ENCODE results near the gene DES.
"Not testable (repeated sequence)": the region's sequence is repeated elsewhere in the genome, so short reads cannot be mapped to it uniquely, and the experiment has no call there.

Gene DES

DNA sequence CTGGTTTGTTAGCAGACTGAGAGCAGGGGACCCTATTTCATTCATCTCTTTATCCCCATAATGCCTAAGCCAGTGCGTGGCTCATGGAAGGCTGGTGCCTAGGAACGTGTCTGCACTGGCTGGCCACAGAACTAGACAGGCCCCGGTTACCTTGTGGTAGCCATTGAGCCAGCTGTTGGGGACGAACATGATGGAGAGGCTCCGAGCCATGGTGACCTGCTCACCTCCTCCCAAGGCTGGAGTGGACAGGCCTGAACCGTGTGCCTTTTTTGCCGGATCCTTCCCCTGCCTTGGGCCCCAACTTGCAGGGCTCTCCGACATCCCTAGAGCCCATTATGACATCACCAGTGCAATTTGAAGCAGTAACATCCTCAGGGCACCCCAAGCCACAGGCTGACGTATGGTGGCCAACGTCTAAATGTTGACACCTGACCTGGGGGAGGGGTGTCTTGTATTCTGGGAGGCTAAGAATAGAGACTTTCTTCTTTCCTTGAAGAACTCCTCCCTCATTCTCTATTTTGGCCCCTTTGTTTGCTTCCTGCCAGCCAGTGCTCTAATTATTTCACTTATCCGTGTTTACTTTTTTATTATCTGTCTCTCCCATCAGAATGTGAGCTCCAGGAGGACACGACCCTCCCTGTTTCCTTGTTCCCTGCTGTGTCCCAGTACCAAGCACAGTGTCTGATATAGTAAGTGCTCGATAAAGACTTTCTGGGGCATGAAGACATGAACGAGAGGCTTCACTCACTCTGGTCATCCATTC, 18.3 kb upstream of the DES start:
- DNase-seq (ENCODE audit: low read depth in 1 of 2, low spot score in 1 of 2): no peak

DNA sequence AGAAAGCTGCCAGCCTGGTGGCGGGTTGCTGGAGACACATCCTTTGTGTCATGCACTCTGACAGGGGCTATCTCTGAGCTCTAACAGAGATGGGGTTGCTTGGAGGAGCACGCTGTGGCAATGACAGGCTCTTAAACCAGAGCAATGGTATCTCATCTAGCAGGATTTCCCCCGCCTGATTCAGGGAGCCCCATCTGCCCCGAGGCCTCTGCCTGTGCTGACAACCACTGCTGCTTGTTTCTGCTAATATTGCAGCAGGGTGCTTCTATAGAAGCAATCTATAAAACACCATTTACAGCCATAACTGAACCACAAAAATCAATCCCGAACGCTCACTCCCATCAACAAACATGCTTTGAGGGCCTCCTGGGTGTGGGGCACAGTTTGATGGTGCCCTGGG, 17.6 kb upstream of the DES start:
- no peak for DNase-seq (ENCODE audit: low read depth in 1 of 2, low spot score in 1 of 2)

DNA sequence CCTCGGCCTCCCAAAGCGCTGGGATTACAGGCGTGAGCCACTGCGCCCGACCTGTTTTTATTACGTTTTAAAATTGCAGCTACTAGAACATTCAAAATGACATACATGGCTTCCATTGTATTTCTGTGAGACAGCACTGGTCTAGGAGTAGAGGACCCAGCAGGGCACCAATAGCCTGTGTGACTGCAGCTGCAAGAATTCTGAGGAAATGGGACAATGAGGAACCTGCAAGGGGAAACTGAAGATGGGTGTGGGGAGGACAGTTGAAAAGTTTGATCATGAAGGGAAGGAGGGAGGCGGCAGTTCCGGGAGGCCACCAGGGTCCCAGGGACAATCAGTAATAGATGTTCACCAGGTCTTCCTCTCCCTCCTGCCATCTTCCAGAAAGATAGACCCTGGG, 16.6 kb upstream of the DES start:
- no peak for DNase-seq (ENCODE audit: low read depth in 1 of 2, low spot score in 1 of 2)

DNA sequence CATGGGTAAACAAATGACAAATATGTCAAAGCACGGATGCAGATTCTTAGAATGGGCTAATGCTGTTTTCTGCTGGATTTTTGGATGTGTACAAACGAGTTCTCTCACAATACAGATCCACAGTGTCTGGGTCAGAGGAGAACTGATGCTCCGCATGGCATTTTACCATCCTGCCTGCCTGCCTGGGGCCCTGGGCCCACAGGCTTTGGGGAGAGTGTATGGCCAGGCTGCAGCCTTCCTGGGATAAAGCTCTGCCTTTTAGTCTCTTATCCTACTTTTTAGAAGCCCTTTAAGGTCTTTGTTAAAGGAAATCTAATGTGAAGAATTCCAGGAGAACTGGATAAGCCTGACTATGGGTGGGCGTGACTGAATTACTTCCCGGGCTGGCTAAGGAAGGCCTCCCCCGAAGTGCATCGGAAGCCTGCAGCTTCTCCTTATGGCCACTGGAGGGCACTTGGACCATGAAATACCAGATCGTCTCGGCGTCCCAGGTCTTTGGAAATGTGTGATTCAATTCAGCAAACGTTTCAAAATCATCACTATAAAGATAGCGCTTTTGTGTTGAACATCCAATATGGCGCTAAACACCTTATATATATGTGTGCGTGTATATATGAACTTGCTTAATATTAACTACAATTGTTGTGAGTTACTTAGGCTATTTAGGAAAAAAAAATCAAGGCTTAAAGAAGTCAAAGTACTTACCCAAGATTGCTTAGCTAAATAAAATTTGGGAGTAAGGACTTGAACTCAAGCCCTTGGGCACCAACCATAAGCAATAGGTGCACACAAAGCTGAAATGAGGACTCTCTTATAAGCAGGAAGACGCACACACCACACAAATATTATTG, 15.3 kb upstream of the DES start:
- peak in 1 of 2 donors; percentile 52 for DNase-seq (ENCODE audit: low read depth in 1 of 2, low spot score in 1 of 2)

DNA sequence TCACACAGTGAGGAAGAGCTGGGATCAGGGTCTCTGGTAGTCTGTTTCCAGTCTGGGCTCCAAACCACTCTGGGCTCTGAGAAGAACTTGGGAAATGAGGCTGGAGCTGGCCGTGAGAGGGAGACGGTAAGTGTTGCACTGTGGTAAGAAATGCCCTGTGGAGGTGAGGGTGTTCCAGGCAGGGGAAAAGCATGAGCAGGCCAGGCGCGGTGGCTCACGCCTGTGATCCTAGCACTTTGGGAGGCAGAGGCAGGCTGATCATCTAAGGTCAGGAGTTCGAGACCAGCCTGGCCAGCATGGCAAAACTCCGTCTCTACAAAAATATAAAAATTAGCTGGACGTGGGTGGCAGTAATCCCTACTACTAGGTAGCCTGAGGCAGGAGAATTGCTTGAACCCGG, 14.3 kb upstream of the DES start:
- DNase-seq (ENCODE audit: low read depth in 1 of 2, low spot score in 1 of 2): no peak

DNA sequence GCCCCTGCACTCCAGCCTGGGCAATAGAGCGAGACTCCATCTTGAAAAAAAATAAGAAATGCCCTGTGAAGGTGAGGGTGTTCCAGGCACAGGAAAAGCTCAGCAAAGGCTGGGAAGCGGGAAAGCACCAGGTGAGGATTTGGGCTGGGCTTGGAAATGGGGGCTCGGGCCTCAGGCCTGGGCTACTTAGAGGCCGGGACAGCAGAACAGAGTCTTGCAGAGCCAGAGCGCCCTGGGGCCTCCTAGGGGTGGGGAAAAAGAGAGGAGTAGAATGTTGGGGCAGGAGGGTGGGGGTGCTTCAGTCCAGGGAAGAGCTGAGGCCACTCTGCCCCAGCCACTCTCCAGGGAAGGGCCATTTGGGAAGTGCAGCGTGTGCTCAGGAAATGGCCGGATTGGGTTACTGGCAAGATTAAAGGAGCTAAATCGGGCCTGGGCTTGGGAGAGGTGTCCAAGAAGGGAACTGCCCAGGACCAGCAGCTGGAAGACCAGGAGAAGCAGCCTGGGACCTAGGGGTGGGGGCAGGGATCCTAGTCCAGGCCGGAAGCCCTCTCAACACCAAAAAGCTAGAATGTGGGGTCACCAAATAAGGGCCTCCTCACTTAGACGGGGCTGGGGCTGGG, 13.8 kb upstream of the DES start:
- no peak for DNase-seq (ENCODE audit: low read depth in 1 of 2, low spot score in 1 of 2)

DNA sequence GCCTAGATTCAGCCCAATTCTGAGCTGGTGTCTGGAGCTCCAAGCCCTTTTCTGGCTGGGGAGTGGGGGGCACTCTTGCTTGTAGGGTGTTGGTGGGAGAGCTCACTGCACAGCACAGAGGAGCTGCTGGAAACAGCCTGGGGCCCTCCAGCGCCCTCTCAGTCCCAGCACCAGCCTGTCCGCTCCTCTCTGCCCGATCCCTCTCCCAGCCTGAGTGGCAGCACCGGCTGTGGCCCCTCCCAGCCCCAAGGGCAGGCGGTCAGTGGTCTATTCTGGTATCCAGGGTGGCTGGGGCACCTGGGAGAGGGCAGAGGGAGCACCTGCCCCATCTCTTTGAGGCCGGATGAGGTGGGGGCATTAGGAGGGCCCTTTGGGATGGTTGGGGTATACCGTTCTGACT, 13.2 kb upstream of the DES start:
- no peak for DNase-seq (ENCODE audit: low read depth in 1 of 2, low spot score in 1 of 2)

DNA sequence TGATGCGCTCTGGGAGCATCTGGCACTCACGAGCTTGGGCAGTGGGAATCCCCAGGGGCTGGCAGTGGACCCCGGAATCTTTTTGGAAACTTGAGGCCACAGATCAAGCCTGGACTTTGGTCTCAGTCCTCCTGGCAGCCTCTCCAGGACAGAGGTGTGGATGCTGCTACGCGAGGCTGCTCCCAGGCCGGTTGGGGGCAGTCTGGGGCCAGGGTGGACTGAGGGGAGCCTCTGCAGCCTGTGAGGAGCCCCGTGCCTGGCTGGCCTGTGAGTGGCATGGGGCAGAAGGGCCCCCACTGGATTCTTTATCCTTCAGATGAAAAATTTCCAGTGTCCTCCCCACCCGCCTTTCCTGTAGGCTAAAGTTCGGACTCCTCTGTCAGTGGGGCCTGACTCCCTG, 12.7 kb upstream of the DES start:
- DNase-seq (ENCODE audit: low read depth in 1 of 2, low spot score in 1 of 2): no peak

DNA sequence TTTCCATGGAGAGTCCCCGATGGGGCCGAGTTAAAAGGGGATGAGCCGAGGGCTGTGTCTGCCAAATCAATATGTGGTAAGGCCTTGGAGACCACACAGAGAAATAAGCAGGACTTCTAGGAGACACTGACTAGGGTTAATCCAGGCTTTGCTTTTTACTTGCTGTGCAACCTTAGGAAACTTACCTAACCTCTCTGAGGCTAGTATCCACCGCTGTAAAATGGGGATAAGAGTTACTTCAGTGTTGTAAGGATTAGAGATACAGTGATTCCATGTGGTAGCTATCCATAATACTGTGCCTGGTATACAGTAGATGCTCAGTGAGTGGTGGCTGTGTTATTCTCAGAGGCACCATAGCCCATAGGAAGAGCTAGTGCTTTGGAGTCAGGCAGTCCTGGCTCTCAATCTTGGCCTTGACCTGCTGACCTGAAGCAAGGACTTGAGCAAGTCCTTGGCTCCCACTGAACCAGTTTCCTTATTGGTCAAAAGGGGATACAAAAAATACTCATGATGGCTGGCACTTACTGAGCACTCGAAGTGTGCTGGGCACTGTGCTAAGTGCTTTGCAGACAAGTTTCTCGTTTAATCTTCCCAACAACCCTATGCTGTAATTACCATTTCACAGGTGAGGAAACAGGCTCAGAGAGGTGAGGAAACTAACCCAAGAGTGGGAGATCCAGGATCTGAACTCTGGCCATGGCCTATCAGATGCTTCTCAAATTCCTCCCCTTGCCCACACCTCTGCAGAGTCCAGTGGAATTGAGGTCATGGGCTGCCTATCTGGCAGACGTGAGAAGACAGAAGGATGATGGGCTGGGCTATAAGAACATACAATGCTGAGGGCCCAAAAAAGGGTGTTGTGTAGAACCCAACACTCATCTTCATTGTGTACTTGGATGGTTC, 12.0 kb upstream of the DES start:
- DNase-seq (ENCODE audit: low read depth in 1 of 2, low spot score in 1 of 2): no peak

DNA sequence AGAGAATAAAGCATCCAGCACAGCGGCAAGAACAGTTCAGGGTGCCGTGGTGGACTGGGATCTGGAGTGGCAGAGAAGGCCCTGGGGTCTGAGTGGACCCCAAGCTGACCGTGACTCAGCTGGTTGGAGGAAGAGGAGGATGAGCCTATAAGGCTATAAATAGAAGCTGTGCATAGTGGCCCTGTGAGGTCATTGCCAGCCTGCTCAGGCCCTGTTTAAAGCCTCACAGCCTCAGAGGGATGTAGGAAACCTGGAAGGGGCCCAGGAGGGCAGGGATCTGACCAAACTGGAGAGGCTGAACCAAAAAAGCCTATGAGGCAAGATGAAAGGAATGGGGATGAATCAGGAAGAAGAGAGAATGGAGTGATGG, 11.3 kb upstream of the DES start:
- DNase-seq (ENCODE audit: low read depth in 1 of 2, low spot score in 1 of 2): no peak

DNA sequence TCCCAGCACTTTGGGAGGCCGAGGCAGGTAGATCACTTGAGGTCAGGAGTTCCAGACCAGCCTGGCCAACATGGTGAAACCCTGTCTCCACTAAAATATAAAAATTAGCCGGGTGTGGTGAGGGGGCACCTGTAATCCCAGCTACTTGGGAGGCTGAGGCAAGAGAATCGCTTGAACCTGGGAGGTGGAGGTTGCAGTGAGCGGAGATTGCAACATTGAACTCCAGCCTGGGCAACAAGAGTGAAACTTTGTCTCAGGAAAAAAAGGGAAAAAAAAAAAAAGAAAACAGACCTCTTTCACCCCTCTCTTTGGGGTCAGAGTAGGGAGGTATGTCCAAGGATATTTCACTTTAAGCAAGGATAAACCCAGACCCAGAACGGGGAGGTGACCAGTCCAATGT, 10.8 kb upstream of the DES start:
- not testable (repeated sequence) for DNase-seq (ENCODE audit: low read depth in 1 of 2, low spot score in 1 of 2)

DNA sequence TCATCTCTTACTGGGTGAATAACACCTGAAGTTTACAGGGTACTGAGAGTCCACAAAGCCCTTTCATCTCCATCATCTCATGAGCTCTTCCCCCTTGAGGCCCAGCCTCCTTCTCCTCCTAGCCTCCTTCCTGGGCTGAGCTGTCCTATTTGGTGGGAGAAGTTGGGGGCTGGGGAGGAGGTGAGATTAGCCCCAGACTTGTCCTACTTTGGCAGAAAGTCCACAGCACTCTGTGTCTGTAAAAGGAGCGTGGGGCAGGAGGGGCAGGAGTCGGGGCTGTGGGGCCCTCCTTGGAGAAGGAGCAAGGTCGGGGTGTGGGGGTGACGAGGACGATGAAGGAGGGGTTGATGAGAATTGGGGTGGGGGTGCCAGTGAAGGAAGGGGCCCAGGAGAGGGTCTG, 10.0 kb upstream of the DES start:
- DNase-seq (ENCODE audit: low read depth in 1 of 2, low spot score in 1 of 2): no peak

DNA sequence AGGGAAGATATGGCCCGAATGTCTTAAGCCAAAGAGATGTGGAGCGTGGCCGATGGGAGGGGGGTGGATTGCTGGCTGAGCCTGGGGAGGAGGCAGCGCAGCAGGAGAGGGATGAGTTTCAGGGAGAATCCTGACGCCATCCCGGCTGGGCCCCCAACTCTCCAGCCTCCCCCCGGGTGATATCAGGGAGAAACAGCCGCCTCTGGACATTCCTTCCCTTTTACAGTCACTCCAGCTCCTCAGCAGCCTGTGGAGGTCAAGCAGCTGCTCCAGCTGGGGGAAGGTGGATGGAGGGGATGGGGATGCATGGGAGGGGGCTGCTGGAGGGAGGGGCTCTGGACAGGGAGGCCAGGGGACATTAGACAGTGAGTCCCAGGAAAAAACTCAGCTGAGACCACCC, 9.5 kb upstream of the DES start:
- DNase-seq (ENCODE audit: low read depth in 1 of 2, low spot score in 1 of 2): no peak

DNA sequence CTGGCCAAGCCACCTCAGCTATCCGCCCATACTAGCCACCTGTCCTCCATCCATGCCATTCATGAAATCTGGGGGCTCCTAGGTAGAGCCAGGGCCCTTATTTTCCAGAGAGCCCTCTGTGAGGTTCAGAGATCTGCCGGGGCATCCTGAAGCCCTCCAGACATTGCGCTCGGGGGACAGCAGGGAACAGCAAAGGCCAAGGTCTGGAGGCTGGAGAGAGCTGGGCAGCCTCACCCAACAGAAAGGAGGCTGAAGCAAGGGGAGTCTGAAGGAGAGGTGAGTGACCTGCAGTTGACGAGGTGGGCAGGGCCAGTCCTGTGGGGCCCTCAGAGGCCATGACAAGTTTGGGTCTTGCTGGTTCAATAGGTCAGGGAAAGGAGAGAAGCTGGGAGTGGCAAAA, 8.6 kb upstream of the DES start:
- no peak for DNase-seq (ENCODE audit: low read depth in 1 of 2, low spot score in 1 of 2)

DNA sequence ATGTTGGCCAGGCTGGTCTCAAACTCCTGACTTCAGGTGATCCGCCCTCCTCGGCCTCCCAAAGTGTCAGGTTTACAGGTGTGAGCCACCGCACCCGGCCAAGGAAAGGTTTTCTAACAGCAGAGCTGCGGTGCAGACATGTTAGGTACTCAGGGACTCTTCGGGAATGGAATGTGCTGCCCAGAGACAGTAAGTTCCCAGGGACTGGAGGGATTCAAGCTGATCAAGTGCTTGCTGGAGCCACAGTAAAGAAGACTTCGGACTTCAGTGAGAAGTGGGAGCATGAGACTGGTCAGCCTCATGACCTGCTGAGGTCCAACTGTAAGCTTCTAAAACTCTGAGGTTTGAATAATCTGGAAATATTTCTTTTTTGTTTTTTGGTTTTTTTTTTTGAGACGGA, 7.8 kb upstream of the DES start:
- no peak for DNase-seq (ENCODE audit: low read depth in 1 of 2, low spot score in 1 of 2)

DNA sequence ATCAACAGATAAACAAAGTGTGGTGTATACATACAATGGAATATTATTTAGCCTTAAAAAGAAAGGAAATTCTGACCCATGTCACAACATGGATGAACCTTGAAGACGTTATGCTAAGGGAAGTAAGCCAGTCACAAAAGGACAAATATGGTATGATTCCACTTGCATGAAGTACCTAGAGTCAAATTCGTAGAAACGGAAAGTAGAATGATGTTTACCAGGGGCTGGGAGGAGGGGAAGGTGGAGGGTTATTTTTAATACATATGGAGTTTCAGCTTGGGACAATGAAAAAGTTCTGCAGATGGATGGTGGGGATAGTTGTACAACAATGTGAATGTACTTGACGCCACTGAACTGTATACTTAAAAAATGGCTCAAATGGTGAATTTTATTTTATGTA, 3.3 kb upstream of the DES start:
- no peak for DNase-seq (ENCODE audit: low read depth in 1 of 2, low spot score in 1 of 2)

DNA sequence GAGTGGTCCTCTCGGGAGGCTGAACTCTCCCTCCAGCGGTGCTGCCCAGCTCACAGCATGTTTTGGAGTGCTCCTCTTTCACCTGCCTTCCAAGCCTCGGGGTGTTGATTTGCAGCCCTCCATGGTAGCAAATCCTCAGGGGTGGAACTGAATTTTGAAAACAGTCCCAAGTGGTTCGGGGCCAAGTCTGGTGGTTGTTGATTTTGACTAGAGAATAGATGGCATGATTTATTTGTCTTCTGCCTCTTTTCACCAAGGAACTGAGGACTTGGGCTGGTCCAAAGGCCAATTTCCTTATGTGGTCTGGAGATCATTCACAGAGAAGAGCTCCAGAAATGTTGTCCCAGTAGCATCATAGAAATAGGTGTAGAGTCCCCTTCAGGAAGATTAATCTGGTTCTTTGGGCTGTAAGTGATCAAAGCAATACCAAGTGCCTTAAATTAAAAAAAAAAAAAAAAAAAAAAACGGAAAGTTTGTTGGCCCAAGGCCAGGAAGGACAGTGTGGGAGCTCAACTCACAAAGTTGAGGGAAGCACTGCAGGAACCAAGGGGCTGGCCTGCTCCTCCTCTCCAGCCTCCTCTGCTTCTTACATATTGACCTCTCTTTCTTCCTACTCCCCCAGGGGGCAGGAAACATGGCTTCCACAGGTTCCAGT, 2.5 kb upstream of the DES start:
- no peak for DNase-seq (ENCODE audit: low read depth in 1 of 2, low spot score in 1 of 2)

DNA sequence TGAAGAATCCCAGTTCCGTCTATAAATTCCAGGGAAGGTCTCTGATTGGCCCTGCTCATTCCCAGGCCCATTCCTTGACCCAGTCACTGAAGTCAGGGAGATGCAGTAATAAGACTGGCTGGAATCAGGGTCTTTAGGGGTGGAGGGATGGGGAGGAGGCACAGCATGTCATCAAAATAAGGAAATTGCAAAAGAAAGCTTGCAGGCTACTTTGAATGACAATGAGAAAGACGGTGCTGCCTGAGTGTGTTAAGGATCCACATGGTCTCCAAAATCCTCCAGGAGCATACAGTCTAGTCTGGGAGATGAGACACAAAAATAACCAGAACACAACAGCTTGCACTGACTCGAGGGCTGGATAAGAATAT, 2.0 kb upstream of the DES start:
- DNase-seq (ENCODE audit: low read depth in 1 of 2, low spot score in 1 of 2): no peak

DNA sequence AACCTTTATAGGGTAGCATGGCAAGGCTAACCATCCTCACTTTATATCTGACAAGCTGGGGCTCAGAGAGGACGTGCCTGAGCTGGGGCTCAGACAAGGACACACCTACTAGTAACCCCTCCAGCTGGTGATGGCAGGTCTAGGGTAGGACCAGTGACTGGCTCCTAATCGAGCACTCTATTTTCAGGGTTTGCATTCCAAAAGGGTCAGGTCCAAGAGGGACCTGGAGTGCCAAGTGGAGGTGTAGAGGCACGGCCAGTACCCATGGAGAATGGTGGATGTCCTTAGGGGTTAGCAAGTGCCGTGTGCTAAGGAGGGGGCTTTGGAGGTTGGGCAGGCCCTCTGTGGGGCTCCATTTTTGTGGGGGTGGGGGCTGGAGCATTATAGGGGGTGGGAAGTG, 1.2 kb upstream of the DES start:
- no peak for DNase-seq (ENCODE audit: low read depth in 1 of 2, low spot score in 1 of 2)

DNA sequence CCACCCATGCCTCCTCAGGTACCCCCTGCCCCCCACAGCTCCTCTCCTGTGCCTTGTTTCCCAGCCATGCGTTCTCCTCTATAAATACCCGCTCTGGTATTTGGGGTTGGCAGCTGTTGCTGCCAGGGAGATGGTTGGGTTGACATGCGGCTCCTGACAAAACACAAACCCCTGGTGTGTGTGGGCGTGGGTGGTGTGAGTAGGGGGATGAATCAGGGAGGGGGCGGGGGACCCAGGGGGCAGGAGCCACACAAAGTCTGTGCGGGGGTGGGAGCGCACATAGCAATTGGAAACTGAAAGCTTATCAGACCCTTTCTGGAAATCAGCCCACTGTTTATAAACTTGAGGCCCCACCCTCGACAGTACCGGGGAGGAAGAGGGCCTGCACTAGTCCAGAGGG, 803 bp upstream of the DES start:
- DNase-seq (ENCODE audit: low read depth in 1 of 2, low spot score in 1 of 2): no peak

DNA sequence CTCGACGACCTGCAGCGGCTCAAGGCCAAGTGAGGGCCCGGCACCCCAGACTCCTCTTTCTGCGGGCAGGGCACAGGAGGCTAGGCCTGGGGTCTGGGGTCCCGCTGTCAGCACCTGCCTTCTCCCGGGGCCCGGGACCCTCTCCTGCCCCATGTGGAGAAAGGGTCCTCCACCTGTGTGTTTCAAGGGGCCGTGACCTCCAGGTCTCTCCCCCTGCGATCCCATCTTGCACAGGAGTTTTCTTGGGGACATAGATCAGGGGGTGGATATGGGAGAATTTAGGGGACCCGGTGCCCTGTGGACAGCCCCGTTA, 791 bp downstream of the DES start:
- DNase-seq (ENCODE audit: low read depth in 1 of 2, low spot score in 1 of 2): no peak
